Hematopoietic multipotent progenitor cell treated with erythropoietin and hydrocortisone succinate and interleukin-3 and kit ligand, for 4 days (in vitro differentiated cells): ENCODE measurements around the gene CFAP57.
A peak's percentile ranks its signal among the peaks of the same experiment; 100 is the strongest.

Experiments used
- DNase-seq: peaks from one replicate; pipeline ENCODE4 v3.0.0-alpha.2; 2015

The CFAP57 gene

GRCh38 chr1:43229826-43230780 is 58.0 kb downstream of the CFAP57 start:
- no peak for DNase-seq

GRCh38 chr1:43232074-43232473 is 59.9 kb downstream of the CFAP57 start:
- DNase-seq: no peak

DNA sequence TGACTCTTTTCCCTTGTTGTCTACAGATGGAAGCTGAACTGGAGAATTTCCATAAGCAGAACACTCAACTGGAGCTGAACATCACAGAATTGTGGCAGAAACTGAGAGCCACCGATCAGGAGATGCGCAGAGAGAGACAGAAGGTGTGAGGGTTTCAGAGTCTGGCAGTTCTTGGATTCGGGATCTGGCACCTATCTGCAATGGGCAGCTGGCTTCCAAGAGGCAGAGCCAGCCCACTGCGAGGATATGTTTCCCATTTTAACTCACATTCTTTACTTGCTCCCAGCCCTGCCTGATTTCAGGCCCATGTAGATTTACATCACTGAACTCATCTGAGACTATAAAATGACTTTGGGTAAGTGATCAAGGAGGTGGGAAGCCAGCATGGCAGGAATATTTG is 60.4 kb downstream of the CFAP57 start:
- DNase-seq: no peak

DNA sequence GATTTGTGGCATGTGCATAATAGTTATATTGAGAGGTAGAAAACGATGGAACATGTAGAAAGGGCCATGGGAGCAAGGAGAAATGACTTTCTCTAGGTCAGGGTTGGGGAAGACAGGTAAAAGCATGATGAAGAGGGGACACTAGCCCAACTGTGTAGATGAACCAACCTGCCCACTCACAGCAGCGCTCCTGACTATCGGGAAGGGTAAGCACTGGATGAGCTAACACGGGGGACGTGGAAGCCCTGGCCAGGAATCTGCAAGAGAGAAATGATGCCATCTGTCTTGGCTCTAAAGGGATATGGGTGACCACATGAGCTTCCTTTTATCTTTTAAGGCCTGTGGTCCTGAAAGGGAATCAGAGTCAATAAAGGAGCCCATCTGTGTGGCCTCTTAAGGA is 61.5 kb downstream of the CFAP57 start:
- DNase-seq: no peak

GRCh38 chr1:43234267-43234666 is 62.1 kb downstream of the CFAP57 start:
- DNase-seq: no peak

- DNase-seq: peak; percentile 22
Measured at GRCh38 chr1:43235040-43235439, 62.9 kb downstream of the CFAP57 start.

- no peak for DNase-seq
Measured at GRCh38 chr1:43235451-43236121, 63.5 kb downstream of the CFAP57 start.

DNA sequence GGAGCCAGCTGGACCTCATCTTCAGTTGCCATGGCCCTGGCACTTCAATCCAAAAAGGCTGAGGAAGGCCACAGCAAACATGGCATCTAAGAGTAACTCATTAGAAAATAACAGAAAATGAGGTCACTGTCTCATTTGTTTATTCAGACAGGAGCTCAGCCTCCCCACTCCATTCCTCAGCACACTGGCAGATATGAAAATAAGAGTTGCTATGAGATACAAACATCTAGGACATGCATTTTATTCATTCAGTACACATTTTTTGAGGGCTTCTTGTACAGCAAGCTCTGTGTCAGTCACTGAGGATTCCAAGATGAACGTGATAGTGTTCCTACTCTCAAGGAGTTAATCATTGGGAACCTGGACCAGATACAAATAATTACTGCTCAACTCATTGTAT is 65.0 kb downstream of the CFAP57 start:
- DNase-seq: no peak

DNA sequence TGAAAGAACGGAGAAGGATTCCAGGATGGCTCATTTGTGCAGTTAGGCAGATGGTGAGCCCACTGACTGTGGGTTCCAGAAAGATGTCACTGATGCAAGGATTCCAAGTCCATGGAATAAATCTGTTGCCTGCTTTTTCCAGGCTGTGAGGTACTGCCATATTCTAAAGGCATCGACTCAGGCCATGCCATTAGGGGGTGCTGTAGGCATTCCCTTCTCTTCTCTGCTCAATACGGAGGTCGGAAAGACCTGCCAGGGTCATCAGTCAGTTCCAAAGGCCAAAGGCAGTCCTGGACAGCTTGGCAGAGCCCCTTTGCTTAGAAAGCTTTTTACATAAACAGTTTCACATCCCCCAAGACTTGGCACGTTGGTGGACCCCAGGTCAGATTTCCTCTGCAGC is 66.0 kb downstream of the CFAP57 start:
- peak; percentile 86 for DNase-seq

GRCh38 chr1:43238991-43239469 is 66.9 kb downstream of the CFAP57 start:
- peak; percentile 22 for DNase-seq

GRCh38 chr1:43239484-43239883 is 67.4 kb downstream of the CFAP57 start:
- peak; percentile 44 for DNase-seq

DNA sequence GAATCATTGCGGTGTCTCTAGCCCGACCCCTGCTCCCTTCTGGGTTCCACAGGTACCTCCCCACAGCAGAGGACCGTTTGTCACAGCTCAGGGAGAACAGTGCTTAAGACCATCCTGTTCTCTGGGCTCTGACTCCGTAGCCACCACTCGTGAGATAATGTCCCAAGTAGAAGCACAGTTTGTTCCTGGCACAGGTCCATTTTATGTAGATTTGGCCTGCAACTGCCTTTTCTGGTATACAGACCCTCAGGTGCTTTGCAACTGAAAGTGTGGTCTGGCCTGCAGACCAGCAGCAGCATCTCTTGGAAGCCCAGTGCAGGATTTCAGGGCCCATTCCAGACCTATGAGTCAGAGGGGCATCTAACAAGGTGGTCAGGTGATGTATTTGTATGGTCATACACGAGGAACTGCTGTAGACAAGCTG is 69.3 kb downstream of the CFAP57 start:
- DNase-seq: no peak

GRCh38 chr1:43243299-43243698 is 71.2 kb downstream of the CFAP57 start:
- DNase-seq: no peak

DNA sequence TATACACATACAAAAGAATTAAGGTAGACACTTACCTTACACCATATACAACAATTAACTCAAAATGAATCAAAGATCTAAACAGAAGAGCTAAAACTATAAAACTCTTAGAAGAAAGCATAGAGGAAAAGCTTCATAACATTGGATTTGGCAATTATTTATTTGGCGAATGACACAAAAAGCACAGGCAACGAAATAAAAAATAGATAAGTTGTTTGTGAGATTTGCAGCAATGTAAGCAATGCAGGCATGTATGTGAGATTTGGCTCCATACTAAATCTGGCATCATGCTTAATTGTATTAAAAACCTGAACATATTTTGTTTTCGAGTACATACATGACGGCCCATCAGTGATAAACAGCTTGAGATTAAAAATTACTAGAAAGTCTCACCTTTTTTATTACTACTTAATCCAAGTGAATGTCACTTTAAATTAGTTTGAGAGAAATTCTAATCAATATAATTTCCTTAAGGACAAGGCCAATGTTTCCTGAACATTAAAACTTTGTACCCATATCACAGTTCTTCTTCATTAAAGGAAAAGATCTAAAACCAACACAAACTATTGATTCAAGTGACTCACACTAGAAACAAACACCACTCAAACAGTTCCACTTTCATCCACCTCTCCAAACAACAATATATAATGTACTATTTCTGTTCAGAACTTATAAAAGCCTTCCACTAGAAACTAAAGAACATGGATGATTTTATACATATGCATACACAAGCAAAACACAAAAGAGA is 74.5 kb downstream of the CFAP57 start:
- DNase-seq: no peak

DNA sequence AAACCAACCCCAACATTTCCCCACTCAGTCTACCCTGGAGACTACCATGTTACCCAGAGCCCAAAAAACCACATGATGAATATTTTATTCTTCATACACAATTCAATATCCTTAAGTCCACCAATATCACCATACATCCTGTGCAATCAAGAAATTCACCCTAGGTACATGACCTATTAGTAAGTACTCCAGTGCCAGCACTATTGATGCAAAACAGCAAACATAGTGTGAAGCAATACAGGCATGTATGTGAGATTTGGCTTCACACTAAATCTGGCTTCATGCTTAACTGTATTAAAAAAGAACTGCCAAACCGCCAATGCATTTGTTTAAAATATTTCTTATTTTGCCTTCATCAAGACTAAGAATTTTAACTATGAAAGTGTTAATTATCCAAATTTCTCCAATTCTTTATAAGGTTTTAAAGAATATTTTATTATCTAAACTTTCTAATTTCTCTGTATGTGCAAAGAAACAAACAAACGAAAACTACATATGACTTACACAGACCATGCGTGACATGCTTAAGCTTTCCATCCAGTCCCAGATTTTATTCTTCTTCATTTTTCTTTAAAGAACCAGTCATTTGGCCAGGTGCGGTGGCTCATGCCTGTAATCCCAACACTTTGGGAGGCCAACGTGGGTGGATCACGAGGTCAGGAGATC is 75.3 kb downstream of the CFAP57 start:
- DNase-seq: no peak

DNA sequence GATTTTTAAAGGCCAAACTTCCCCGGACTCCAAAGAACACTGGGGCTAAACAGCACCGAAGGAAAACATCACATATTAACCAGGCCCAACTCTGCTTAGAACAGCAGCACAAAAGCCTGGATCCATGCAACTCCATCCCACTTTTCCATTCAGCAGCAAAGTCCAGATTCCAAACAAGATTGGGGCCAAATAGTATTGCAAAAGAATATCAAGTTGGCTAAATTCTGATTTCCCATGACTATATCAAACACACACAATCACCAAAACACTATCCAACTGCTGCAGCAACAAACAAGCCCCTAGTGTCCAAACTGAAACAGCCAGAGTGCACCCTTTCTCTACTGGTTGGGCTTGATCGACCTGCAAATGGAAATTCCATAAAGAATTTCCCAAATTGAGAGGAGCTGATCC is 78.2 kb downstream of the CFAP57 start:
- DNase-seq: no peak

DNA sequence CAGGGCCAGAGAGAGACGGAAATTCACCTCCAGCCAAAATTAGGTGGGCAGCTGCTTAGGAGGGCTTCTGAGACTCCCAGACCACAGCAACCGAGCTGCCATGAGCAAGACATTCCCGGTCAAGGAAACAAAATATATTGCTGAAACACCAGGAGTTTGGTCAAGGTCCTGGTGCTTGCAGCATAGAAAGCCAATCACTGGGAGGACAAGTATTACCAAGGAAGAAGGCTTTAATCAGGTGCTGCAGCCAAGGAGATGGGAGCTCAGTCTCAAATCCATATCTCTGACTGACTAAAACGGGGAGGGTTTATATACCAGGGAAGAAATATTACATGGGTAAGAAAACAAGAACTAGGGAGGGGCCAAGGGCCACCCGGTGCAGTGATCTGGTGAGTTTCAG is 78.9 kb downstream of the CFAP57 start:
- no peak for DNase-seq

DNA sequence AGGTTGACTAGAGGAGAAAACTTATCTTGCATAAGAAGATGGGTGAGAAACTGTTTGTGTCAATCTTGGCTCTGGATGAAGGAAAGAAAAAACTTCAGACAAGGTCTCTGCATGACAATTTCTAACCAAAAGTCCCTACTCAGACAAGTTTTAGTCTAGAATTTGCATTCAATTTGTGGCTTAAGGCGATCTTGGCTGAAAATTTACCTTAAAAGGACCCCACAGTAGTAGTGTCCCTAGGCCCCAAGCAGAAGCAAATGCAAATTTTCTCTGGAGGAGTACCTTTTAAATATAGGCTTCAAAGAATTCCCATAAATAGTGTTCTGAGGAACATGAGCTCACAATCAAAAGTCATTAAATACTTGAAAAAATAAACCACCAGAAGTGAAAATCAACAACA is 80.1 kb downstream of the CFAP57 start:
- DNase-seq: no peak

DNA sequence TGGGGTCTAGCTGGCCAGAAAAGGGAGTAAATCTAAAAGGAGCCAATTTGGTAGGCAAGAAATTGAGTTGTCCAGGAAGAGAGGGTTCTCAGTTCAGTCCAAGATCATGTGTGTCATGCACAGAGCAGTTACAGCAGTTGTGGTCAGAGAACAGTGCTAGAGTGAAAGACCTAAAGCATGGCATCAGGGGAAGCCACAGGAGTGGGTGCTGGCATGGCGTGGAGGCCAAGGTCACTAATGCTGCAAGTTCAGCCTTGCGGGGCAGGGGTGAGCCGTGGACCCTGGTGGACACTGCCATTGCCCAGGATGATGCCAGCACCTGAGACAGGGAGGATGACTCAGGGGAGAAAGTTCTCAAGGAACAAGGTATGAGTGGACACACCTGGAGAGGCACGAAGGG is 81.0 kb downstream of the CFAP57 start:
- DNase-seq: no peak

- DNase-seq: no peak
Measured at GRCh38 chr1:43253876-43254275, 81.7 kb downstream of the CFAP57 start.

DNA sequence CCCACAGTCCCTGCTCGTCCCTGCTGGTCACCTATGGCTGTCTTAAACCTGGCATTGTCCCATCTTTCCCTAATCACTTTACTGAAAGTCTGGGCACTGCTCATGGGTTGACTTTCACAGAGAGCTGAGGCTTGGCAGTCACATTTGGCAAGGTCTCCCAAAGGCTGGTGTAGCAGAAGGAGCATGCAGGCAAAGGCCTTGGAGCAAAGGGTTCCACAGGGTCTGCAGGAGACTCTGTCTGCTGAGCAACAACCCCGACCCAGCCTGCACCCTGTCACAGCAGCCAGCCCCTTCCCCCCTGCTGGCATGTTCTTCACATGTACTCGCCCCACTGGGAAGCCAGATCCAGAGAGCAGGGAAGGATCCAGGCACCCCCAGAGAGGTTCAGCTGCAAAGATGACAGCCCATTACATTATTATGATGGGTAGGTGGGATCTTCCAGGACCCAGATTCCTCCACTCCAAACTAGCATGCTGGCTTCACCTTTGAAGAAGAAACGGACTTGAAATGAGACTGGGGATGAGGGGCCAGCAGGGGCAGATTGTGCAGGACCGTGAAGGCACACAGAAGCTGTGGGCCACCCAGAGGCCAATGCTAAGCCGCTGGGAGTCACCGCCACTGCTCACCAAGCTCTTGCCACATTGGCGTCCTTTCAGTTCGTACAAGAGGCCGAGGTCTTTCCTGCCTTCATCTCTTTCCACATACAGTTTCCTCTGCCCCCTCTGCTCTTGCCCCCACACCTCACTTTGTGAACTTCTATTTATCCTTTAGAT is 83.5 kb downstream of the CFAP57 start:
- no peak for DNase-seq
